ENCODE results near the gene USP24. TPM values are rescaled to one million over a fixed set of nuclear protein-coding genes. Genes with fewer than 3 reads are reported as not detected.

Gene USP24
- total RNA-seq, 1 experiment from 2014 or later, result 40.9 TPM

GRCh38 chr1:55143684-55144083 lies 71.5 kb downstream of the USP24 start:
- no peak for TF ChIP-seq USF2 (CRISPR knock-in tag; IDR thresholded peaks at IDR 0.05)
- TF ChIP-seq ELF4 (CRISPR knock-in tag; IDR thresholded peaks at IDR 0.05; ENCODE audit: low read depth), result no peak
- no peak for TF ChIP-seq ZNF532 (CRISPR knock-in tag; IDR thresholded peaks at IDR 0.05; ENCODE audit: borderline replicate concordance)
- TF ChIP-seq, protein P1, sequence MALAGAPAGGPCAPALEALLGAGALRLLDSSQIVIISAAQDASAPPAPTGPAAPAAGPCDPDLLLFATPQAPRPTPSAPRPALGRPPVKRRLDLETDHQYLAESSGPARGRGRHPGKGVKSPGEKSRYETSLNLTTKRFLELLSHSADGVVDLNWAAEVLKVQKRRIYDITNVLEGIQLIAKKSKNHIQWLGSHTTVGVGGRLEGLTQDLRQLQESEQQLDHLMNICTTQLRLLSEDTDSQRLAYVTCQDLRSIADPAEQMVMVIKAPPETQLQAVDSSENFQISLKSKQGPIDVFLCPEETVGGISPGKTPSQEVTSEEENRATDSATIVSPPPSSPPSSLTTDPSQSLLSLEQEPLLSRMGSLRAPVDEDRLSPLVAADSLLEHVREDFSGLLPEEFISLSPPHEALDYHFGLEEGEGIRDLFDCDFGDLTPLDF (CRISPR knock-in tag; IDR thresholded peaks at IDR 0.05), result no peak
- TF ChIP-seq AR (CRISPR knock-in tag; IDR thresholded peaks at IDR 0.05), result no peak
- TF ChIP-seq RORB (CRISPR knock-in tag; IDR thresholded peaks at IDR 0.05), result no peak
- no peak for TF ChIP-seq FOXJ3 (CRISPR knock-in tag; IDR thresholded peaks at IDR 0.05; ENCODE audit: borderline replicate concordance)
- DNase-seq (ENCODE audit: low spot score), result peak; percentile 47
- ChIA-PET POLR2A (no interaction called here), CTCF (interaction anchor here (0.5 to 2.2 kb wide), 45 partner anchors 8 to 214 kb away, joined by 3 to 25 read pairs (median 4); no protein-coding TSS in a partner anchor)
- H3K4me3 Mint-ChIP-seq, result no peak overlapping the region
- H3K27me3 Mint-ChIP-seq (ENCODE audit: low read depth), result no peaks in the 10 kb centered on the region
- no peaks in the 10 kb centered on the region for H3K4me1 Mint-ChIP-seq
- H3K36me3 Mint-ChIP-seq, result peaks cover 46% of the 10 kb centered on the region
- H3K9me3 Mint-ChIP-seq, result no peaks in the 10 kb centered on the region
- H3K27ac Mint-ChIP-seq, result 0 out of 2 replicates have a peak overlapping the region, but pooled peaks have one; percentile 11
- peak; percentile 100 for ATAC-seq

DNA sequence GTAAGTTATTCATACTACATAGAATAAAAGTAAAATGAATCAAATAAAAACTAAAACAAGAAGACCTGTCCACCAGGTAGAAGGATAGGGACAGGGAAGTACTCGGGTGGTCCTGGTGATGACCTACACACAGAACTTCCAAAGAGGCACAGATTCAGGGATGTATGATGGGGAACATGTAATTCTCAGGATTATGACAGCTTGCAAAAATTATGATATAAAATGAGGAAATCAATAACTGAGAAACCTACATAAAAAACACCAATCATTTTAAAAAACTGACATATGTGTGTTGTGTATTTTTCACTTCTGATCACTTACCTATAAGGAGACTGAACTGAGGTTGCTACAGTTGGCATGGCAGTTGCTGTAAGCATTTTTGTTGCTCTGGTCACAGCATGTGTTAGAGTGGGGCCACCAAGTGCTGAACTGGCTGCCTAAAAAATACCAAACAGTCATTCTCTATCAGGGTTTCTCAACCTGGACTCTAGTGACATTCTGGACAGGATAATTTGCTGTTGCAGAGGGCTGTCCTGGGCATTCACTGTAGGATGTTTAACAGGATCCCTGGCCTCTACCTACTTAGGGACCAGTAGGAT lies 73.8 kb downstream of the USP24 start:
- DNase-seq (ENCODE audit: low spot score) (no peak), ATAC-seq (no peak)
- Mint-ChIP-seq H3K27ac (no peak overlapping the region), H3K4me3 (no peak overlapping the region), H3K36me3 (peaks cover 34% of the 10 kb centered on the region), H3K4me1 (no peaks in the 10 kb centered on the region), H3K27me3 (ENCODE audit: low read depth) (no peaks in the 10 kb centered on the region), H3K9me3 (no peaks in the 10 kb centered on the region)
- POLR2A ChIA-PET, result no interaction called here
- CTCF ChIA-PET, result interaction anchor here (1.0 to 1.3 kb wide), 2 partner anchors 136 to 197 kb away, joined by 3 read pairs; no protein-coding TSS in a partner anchor
- no peak for TF ChIP-seq ZNF423 (CRISPR knock-in tag; IDR thresholded peaks at IDR 0.05)
- TF ChIP-seq SP1 (CRISPR knock-in tag; conservative IDR thresholded peaks at IDR 0.05), result no peak
- TF ChIP-seq ZNF219 (CRISPR knock-in tag; IDR thresholded peaks at IDR 0.05; ENCODE audit: borderline replicate concordance), result no peak
- no peak for TF ChIP-seq ZNF396 (CRISPR knock-in tag; IDR thresholded peaks at IDR 0.05; ENCODE audit: borderline replicate concordance)
- TF ChIP-seq TEAD1 (CRISPR knock-in tag; IDR thresholded peaks at IDR 0.05), result no peak
- no peak for TF ChIP-seq CDX4 (CRISPR knock-in tag; IDR thresholded peaks at IDR 0.05; ENCODE audit: borderline replicate concordance)
- TF ChIP-seq, protein P2, sequence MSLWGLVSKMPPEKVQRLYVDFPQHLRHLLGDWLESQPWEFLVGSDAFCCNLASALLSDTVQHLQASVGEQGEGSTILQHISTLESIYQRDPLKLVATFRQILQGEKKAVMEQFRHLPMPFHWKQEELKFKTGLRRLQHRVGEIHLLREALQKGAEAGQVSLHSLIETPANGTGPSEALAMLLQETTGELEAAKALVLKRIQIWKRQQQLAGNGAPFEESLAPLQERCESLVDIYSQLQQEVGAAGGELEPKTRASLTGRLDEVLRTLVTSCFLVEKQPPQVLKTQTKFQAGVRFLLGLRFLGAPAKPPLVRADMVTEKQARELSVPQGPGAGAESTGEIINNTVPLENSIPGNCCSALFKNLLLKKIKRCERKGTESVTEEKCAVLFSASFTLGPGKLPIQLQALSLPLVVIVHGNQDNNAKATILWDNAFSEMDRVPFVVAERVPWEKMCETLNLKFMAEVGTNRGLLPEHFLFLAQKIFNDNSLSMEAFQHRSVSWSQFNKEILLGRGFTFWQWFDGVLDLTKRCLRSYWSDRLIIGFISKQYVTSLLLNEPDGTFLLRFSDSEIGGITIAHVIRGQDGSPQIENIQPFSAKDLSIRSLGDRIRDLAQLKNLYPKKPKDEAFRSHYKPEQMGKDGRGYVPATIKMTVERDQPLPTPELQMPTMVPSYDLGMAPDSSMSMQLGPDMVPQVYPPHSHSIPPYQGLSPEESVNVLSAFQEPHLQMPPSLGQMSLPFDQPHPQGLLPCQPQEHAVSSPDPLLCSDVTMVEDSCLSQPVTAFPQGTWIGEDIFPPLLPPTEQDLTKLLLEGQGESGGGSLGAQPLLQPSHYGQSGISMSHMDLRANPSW (CRISPR knock-in tag; conservative IDR thresholded peaks at IDR 0.05; ENCODE audit: low read depth), result no peak
- TF ChIP-seq KAT7 (CRISPR knock-in tag; IDR thresholded peaks at IDR 0.05; ENCODE audit: borderline replicate concordance), result no peak
- TF ChIP-seq ELF4 (CRISPR knock-in tag; IDR thresholded peaks at IDR 0.05; ENCODE audit: low read depth), result no peak
- no peak for TF ChIP-seq SMAD4 (CRISPR knock-in tag; IDR thresholded peaks at IDR 0.05)
- TF ChIP-seq, protein P3, sequence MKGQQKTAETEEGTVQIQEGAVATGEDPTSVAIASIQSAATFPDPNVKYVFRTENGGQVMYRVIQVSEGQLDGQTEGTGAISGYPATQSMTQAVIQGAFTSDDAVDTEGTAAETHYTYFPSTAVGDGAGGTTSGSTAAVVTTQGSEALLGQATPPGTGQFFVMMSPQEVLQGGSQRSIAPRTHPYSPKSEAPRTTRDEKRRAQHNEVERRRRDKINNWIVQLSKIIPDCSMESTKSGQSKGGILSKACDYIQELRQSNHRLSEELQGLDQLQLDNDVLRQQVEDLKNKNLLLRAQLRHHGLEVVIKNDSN (CRISPR knock-in tag; IDR thresholded peaks at IDR 0.05), result no peak
- TF ChIP-seq TP53 (CRISPR knock-in tag; IDR thresholded peaks at IDR 0.05), result no peak
- TF ChIP-seq ATF2 (CRISPR knock-in tag; IDR thresholded peaks at IDR 0.05; ENCODE audit: borderline replicate concordance, low read depth), result no peak
